ENCODE results near the gene TFPI2.
A peak's percentile ranks its signal among the peaks of the same experiment; 100 is the strongest.
"Not testable (repeated sequence)": the region's sequence is repeated elsewhere in the genome, so short reads cannot be mapped to it uniquely, and the experiment has no call there.

Gene TFPI2, protein sequence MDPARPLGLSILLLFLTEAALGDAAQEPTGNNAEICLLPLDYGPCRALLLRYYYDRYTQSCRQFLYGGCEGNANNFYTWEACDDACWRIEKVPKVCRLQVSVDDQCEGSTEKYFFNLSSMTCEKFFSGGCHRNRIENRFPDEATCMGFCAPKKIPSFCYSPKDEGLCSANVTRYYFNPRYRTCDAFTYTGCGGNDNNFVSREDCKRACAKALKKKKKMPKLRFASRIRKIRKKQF

DNA sequence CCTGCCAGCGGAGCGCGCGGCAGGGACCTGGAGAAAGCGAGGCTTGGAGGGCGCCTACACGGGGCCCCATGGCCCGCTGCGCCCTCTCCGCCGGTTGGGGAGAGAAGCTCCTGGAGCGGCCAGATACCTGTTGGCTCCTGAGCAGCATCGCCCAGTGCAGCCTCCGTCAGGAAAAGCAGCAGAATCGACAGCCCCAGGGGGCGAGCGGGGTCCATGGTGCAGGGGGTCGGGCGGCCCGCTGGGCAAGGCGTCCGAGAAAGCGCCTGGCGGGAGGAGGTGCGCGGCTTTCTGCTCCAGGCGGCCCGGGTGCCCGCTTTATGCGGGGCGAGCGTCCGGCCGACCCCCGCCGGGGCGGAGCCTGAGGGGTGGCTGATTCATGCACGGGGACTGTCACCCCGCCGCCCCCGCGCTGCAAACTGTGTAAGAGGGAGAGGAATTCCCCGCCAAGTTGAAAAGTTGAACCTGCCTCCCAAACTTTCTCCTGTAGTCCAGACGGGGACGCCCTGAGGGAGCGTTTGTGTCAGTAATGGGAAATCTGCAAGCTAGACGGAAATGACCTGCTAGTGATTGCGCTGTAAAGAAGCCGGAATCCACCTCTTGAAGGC is at the start of gene TFPI2:
TFPI2 (minus strand) TSS at position 290 of the 605 bp plus-strand sequence; CDS start at position 215, 75 bp downstream.
- peak; percentile 59 for DNase-seq

DNA sequence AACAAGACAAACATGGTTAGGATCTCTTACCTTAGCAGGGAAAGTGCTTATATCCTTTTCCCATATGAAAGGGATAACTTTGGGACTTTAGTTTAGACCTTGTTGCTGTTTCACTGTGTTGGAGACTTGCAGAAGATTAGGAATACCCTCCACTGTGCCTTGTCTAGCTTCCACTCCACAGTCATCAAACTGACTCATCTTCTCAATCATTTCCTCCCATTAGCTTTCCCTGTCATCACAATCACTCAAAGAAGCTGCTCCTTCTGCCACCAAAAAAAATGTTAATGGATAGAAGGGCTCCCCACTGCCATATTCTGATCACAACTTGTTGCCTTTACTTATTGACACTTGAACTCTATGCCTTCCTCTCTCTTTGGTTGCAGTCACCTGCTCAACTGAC is 47.7 kb upstream of the TFPI2 start:
- no peak for DNase-seq

DNA sequence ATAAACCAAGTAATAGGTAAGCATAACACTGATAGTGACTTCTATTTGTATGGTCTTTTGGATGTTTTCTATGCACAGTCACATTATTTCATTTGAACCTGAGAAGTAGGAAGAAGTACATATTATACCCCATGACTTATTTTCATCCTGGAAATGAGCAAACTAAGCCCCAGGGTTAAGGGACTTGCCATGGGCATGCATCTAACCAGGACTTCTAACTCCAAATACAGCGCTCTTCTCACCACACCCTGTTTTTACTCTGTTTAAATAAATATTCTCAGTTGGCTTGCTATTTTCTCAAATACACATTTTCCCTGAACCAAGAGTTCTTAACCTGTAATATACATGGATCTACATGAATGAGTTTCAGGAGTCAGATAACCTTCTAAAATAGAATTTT is 47.3 kb upstream of the TFPI2 start:
- DNase-seq, result no peak

DNA sequence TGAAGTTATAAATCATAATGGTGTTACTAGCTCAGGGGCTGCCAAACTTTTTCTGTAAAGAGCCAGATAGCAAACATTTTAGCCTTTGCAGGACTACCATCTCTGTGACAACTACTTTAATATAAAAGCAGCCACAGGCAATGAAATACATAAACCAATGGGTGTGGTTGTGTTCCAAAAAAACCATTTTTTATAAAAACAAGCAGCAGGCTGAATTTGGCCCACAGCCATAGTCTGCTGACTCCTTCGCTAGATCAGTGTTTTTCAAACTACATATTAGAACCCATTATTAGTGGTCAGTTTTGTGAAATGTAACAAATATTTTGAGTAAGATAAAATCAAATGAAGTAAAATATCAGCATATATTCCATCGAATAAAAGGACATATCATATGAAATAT is 44.5 kb upstream of the TFPI2 start:
- no peak for DNase-seq

DNA sequence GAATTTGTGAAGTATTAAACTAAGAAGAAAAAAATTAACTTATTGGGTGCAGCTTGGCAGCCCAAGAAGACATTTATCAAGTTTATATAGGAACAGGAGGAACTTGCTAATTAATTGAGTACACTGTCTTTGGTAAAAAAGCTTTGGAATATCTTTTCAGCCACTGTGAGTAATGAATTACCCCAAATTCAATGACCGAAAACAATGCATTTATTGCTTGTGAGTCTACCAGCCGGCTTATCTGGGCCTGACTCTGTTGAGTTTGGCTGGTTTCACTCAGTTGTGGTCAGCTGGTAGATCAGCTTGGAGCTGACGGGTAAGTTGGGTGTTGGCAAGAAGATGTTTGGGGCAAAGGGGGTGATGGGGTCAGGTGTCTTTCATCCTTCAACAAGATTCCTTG is 42.6 kb upstream of the TFPI2 start:
- DNase-seq, result no peak

DNA sequence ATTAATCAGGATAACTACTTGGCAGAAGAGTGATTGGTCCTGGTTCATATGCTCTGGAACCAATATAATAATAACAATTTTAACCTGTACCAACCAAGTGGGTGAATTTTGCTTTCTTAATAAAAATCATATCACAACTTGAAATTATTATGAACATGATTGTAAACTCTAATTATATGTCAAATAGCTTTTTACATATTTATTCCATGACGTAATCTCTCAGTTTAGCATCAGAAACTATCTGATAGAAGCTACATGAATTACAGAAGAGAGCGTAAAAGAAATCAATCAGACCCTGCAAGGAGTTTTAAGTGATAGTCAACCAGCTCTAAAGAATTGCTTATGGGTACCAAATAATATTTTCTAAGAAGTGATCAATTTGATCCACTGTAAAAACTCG is 41.1 kb upstream of the TFPI2 start:
- no peak for DNase-seq

DNA sequence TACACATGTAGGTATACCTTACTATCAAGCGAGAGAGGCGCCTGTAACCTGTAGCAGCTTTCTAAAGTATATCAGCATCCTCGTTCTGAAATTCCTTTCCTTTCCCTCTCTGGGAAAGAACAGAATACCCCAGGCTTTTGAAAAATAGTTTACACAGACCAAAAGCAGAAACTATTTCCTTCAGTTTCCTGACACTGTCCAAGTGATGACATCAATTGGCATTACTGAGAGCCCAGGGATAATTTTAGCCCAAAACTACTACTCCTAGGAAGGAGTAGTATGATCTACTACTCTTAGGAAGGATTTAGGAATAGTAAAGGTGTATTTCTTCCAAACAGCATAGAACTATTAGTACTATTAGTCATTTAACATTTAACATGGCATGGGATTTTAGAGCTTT is 37.0 kb upstream of the TFPI2 start:
- no peak for DNase-seq

DNA sequence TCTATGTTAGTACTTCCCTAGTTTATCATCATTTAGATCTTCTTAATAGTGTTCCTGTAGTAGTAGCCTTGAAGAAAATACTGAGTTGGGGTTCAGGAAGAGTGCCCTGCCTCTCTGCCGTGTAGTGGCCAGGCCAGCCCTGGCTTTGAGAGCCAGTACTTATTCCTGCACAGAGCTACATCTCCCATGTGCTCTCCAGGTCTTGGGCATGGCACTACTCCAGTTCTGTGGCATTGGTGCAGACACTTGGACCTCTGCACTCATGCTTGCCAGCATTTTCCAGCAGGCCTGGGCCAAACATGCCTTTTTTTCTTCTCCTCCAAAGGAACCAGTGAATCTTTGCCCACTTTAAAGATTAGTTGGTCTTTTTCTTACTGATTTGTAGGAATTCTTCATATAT is 36.2 kb upstream of the TFPI2 start:
- DNase-seq, result no peak

DNA sequence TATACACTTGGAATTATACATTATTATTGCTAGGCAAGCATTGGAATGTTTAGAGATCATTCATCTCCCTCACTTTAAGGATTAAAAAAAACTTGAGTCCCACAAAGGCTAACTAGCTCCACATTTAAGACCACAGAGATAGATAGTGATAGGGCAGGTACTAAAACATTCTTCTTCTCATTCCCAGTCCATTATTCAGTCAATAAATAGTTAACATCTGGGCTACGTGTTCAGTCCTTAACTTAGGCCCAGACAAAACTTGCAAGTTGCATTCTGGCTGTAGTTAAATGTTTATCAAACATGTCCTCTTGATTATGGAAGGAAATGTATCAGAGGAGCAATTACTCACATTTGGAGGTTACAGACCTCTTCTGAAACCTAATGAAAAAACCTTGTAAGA is 33.4 kb upstream of the TFPI2 start:
- DNase-seq, result no peak

DNA sequence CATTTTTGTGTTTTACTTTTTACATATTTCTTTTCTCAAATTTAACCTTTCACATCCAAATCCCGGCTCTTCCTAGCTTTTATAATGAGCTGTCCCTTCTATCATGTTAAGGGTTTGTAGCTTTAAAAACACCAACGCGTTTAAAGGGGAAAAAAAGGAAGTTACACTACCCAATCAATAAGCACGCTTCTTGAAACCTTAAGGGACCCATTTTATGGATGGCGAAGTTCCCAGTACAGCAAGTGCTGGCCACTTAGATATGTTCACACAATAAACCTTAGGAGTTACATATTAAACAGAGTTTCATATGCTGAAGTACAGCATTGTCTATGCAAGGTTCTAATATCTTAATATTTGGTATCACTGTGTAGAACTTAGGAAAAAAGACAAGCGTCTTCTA is 32.7 kb upstream of the TFPI2 start:
- DNase-seq, result no peak

DNA sequence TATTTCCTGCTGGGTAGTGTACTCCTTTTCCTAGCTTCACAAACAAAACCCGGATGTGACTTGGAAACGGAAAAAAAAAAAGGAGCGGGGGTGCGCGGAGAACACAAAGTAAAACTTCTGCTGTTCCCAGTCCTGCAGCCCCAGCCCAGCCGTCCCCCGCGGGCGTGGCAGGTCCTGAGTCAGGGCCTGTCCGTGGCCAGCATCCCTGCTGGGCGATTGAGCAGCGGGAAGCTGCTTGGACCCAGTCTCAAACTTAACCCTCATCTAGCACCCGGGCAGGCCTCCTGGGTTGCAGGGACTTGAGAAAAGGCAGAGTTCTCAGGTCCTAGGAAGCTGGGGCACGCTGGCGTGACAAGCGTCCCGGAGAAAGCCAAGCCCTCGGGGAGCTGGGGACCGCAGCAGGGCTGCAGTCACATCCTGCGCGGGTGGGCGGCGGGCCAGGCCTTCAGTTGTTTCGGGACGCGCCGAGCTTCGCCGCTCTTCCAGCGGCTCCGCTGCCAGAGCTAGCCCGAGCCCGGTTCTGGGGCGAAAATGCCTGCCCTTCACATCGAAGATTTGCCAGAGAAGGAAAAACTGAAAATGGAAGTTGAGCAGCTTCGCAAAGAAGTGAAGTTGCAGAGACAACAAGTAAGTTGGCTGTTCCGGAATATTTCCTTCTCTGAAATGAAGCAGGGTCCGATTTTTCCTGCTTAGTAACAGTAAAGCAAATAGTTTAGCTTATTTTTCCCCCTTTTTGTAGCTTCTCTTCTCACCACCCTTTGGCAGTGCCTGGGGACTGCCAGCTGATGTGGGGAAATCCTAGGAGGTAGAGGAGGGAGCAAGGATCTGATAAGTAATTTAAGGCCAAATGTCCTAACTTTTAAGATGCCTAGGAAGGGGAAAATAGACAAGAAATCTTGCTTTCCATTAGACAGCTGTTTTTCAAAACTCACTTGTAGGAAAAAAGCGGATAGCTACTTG is 31.3 kb upstream of the TFPI2 start, which contains the start of gene GNG11:
GNG11 (plus strand) TSS at position 129 of the 960 bp plus-strand sequence; CDS start at position 532, 403 bp downstream.
- peak; percentile 89 for DNase-seq

DNA sequence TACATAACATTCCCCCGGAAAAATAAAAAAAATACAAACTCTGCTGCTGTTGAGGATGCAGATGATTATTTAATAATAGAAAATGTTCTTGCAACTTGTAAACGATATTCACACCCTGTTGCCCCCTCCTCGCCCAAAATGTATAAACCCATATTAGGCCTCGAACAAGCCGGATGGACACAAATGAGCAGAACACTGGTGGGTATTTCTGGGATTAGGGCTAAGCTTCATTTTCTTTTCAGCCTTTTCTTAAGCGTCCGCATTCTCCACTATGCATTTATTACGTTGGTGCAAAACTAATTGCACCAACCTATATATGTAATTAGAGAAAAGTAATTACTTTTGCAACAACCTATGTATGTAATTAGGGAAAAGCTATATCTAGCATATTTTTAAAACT is 30.6 kb upstream of the TFPI2 start:
- no peak for DNase-seq

DNA sequence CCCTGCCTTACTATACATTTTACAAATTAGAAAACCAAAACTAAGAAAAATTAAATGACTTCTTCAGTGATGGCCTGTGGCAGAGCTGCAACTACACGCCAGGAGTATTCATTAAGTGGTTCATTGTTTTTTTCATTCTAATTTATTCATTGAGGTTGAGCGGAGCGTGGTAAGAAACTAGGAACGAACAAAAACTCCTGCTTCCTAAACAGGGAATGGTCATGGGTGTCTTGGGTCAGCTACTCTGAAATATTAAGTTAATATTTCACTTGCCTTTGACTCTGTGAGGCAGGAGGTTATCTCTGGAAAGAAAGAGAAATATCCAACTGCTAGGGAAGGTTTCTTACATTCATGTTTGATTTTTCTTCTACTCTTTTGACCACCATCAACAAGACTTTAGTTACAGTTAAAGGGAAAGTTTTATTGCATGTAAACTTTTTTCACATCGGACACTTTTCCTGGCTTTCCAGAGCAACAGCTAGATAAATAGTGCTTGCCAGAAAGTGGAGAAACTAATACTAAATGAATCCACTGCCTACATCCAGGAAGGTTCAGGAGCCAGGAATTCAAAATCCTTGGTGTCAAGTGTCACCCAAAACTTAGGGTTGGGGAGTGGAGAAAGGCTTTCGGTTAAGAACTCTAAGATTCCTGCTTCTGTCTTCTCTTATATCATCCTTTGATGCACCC is 30.1 kb upstream of the TFPI2 start:
- no peak for DNase-seq

DNA sequence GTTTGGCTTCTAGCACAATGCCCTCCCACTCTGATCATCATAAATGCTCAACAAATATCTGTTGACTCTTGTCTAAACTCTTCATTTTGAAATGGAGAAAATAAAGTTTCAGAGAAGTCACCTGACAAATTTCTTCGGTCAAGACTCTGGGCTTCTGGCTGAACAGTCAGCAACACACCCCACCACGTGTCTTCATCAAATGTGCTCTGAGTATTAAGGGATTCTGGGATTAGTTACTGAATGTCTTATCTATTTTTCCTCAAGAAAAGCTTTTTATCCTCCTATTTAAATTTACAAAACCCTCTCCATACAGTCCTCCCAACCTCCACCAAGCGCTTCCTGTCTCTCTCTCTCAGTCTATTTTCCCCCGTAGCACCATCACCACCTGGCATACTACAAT is 25.8 kb upstream of the TFPI2 start:
- not testable (repeated sequence) for DNase-seq

DNA sequence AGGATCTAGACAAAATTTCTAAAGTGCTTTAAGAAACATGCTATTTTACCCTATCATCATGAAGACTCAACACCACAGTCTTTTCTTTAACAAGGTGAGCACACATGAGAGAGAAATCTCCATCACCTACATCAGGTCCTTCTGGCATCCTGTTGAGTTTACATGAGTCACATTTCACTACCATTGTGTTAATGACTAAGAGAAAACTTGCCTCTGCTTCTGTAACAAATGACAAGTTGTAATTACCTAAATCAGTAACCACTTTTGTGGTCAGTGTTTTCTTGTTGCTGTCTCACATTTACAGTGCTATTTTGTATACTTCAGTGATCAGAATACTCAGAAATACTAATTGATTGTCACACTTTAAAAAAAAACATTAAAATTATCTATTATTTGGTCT is 25.3 kb upstream of the TFPI2 start:
- DNase-seq, result not testable (repeated sequence)

DNA sequence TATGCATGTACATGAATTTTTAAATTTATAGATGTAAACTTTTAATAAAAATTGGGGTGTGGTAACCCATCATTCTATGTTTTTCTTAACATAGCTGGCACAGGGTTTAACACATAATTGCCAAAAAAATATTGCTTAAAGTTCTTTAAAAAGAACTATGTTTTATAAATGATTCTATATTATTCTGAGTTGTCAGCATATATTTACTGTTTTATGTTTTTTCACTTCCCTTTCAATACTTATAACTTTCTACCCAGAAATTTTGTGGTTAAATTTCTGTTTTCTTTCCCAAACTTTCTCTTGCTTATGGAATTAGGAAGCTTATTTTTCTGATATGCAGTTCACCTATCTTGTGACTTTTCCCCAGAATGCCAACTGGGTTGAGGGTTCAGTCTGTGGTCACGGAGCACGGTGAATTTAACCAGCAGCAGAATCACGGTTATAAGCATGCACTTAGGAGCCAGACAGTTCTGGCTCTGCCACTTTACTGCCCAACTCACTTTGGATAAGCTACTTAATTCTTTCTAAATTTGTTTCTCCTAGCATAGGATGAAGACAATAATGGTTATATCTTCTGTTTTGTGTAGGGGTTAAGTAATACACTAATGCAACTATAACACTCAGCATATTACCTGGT is 24.8 kb upstream of the TFPI2 start:
- not testable (repeated sequence) for DNase-seq

DNA sequence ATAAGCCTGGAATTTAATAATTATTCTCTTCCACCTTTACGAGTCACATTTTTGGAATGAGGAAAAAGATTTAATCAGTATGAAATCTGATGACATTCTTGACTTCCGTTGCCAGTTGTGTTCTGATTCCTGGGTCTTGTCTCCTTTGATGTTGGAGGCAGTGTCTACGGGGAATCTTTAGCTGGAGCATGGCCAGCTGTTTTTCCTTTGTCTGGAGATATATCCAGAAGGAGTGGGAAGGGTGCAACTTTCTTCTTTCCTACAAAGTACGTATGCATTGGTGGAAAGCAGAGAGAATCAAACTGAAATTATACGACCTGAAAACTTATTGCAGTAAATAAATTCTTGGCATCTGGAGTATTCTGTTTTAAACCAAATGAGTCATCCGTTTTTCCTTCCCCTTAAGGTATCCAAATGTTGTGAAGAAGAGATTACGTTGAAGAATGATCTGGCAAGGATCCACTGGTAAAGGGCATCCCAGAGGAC is 24.1 kb upstream of the TFPI2 start:
- no peak for DNase-seq

DNA sequence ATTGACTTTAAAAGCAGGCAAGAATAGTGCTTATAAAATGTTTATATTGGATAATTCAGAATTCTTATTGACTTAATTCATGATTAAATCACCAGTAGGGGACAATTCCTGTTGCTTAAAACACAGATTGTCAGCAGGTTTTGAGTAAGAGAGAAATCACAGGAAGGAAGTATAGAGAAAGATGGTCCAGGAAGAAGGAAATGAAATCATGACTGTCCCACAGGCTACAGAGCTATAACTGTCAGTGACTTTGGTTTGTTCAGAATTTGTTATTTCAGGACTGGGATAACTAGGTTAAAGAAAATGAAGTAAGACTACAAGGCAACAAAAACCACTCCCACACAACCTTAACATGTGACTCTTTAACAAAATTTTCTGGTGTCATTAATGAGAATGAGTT is 22.6 kb upstream of the TFPI2 start:
- no peak for DNase-seq

DNA sequence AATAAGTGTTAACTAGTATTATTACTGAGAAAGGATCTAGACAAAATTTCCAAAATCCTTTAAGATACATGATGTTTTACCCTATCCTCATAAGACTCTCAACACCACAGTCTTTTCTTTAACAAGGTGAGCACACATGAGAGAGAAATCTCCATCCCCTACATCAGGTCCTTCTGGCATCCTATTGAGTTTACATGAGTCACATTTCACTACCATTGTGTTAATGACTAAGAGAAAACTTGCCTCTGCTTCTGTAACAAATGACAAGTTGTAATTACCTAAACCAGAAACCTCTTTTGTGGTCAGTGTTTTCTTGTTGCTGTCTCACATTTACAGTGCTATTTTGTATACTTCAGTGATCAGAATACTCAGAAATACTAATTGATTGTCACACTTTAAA is 21.1 kb upstream of the TFPI2 start:
- not testable (repeated sequence) for DNase-seq

DNA sequence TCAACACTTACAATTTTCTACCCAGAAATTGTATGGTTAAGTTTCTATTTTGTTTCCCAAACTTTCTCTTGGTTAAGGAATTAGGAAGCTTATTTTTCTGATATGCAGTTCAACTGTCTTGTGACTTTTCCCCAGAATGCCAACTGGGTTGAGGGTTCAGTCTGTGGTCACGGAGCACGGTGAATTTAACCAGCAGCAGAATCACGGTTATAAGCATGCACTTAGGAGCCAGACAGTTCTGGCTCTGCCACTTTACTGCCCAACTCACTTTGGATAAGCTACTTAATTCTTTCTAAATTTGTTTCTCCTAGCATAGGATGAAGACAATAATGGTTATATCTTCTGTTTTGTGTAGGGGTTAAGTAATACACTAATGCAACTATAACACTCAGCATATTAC is 20.7 kb upstream of the TFPI2 start:
- not testable (repeated sequence) for DNase-seq

DNA sequence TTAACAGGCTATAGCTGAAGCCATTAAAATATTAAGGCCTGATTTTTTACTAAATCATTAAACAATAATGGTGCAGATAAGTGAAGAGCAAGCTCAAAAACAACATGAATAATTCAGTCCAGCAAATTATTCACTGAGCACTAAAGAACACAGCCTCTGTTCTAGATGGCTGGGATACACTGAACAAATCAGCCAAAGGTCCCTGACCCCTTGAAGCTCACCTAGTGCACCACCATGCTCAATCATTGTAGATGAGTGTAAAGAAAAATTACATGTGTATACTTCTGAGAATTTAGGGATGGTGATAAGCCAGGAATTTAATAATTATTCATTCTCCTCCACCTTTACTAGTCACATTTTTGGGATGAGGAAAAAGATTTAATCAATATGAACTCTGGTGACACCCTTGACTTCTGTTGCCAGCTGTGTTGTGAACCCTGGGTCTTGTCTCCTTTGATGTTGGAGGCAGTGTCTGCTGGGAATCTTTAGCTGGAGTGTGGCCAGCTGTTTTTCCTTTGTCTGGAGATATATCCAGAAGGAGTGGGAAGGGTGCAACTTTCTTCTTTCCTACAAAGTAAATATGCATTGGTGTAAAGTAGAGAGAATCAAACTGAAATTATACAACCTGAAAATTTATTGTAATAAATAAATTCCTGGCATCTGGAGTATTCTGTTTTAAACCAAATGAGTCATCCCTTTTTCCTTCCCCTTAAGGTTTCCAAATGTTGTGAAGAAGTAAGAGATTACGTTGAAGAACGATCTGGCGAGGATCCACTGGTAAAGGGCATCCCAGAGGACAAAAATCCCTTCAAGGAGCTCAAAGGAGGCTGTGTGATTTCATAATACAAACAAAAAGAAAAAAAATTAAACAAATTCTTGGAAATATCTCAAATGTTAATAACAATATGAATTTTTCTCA is 19.8 kb upstream of the TFPI2 start:
- DNase-seq, result no peak
